HG02981 (cell line): Measurements from ENCODE around the gene PITPNB.
A peak's percentile ranks its signal among the peaks of the same experiment; 100 is the strongest.

Experiments used
- ATAC-seq: cut with Tn5 transposase; IDR thresholded peaks from one replicate; pipeline ENCODE4 v1.9.1; 2021; ENCODE audit warnings: mild to moderate bottlenecking, moderate library complexity; ENCODE audit not compliant: unreplicated experiment

PITPNB gene

GRCh38 chr22:27919222-27919941, at the start of gene PITPNB:
Gene PITPNB, minus strand, starts transcription at chr22:27919256. Its CDS starts 65 bp downstream, at chr22:27919191.
- ATAC-seq: peak; percentile 85

GRCh38 chr22:27966168-27967064, 47.4 kb upstream of the PITPNB start:
- ATAC-seq: no peak

- ATAC-seq: no peak
Measured at GRCh38 chr22:27962268-27963044, 43.4 kb upstream of the PITPNB start.

GRCh38 chr22:27961680-27962079, 42.6 kb upstream of the PITPNB start:
- no peak for ATAC-seq

GRCh38 chr22:27961182-27961581, 42.1 kb upstream of the PITPNB start:
- ATAC-seq: no peak

- no peak for ATAC-seq
Measured at GRCh38 chr22:27959335-27960090, 40.5 kb upstream of the PITPNB start.

- ATAC-seq: no peak
Measured at GRCh38 chr22:27952779-27953178, 33.7 kb upstream of the PITPNB start.

GRCh38 chr22:27952091-27952490, 33.0 kb upstream of the PITPNB start:
- no peak for ATAC-seq

GRCh38 chr22:27949421-27949820, 30.4 kb upstream of the PITPNB start:
- no peak for ATAC-seq

- ATAC-seq: no peak
Measured at GRCh38 chr22:27948569-27948968, 29.5 kb upstream of the PITPNB start.

- ATAC-seq: no peak
Measured at GRCh38 chr22:27947448-27947847, 28.4 kb upstream of the PITPNB start.

GRCh38 chr22:27941143-27941542, 22.1 kb upstream of the PITPNB start:
- no peak for ATAC-seq

GRCh38 chr22:27937453-27937852, 18.4 kb upstream of the PITPNB start:
- no peak for ATAC-seq

- no peak for ATAC-seq
Measured at GRCh38 chr22:27935897-27936296, 16.8 kb upstream of the PITPNB start.

GRCh38 chr22:27934069-27934468, 15.0 kb upstream of the PITPNB start:
- no peak for ATAC-seq

- no peak for ATAC-seq
Measured at GRCh38 chr22:27933186-27933983, 14.3 kb upstream of the PITPNB start.

- ATAC-seq: no peak
Measured at GRCh38 chr22:27930331-27931060, 11.4 kb upstream of the PITPNB start.

- no peak for ATAC-seq
Measured at GRCh38 chr22:27927608-27928007, 8.6 kb upstream of the PITPNB start.

- no peak for ATAC-seq
Measured at GRCh38 chr22:27925331-27925730, 6.3 kb upstream of the PITPNB start.
